ENCODE measurements around the gene CCDC87. TPM values are rescaled to one million over a fixed set of nuclear protein-coding genes. Genes with fewer than 3 reads are reported as not detected.
"Not testable (repeated sequence)": the region's sequence is repeated elsewhere in the genome, so short reads cannot be mapped to it uniquely, and the experiment has no call there.

The CCDC87 gene
- total RNA-seq = under 1 TPM; 0.16 to 0.23 TPM

- peaks cover 3% of the 10 kb centered on the region for H3K36me3 Mint-ChIP-seq
- H3K27me3 Mint-ChIP-seq = no peaks in the 10 kb centered on the region
- no peaks in the 10 kb centered on the region for H3K9me3 Mint-ChIP-seq
- DNase-seq = peak; percentile 98
- H3K4me3 Mint-ChIP-seq = peak within 1 kb of the TSS; percentile 100
- peaks cover 23% of the 10 kb centered on the region for H3K4me1 Mint-ChIP-seq
- peak within 1 kb of the TSS; percentile 97 for H3K27ac Mint-ChIP-seq
Observed at GRCh38 chr11:66592457-66593302, at the start of gene CCDC87, which contains the start of gene CCS. Gene CCDC87, minus strand, starts transcription at chr11:66593063. Its CDS starts 48 bp downstream, at chr11:66593015. Gene CCS, plus strand, starts transcription at chr11:66593185. Its CDS starts 77 bp downstream, at chr11:66593262.

GRCh38 chr11:66641834-66642233, 49.0 kb upstream of the CCDC87 start:
- peaks cover 92% of the 10 kb centered on the region for H3K36me3 Mint-ChIP-seq
- peaks cover 89% of the 10 kb centered on the region for H3K4me1 Mint-ChIP-seq
- H3K9me3 Mint-ChIP-seq = no peaks in the 10 kb centered on the region
- peak overlapping the region; percentile 99 for H3K4me3 Mint-ChIP-seq
- no peak for DNase-seq
- no peaks in the 10 kb centered on the region for H3K27me3 Mint-ChIP-seq
- peak overlapping the region; percentile 5 for H3K27ac Mint-ChIP-seq

GRCh38 chr11:66639814-66640340, 47.0 kb upstream of the CCDC87 start:
- Mint-ChIP-seq H3K36me3 (peaks cover 78% of the 10 kb centered on the region), H3K4me3 (peak overlapping the region; percentile 99)
- H3K27me3 Mint-ChIP-seq = not testable (repeated sequence)

GRCh38 chr11:66639066-66639813, 46.4 kb upstream of the CCDC87 start:
- Mint-ChIP-seq H3K27me3 (no peaks in the 10 kb centered on the region), H3K36me3 (peaks cover 77% of the 10 kb centered on the region), H3K4me1 (peaks cover 71% of the 10 kb centered on the region), H3K9me3 (no peaks in the 10 kb centered on the region), H3K27ac (peak overlapping the region; percentile 99), H3K4me3 (peak overlapping the region; percentile 99)
- peak; percentile 18 for DNase-seq

More at GRCh38 chr11:66639814-66640340, 47.0 kb upstream of the CCDC87 start:
- H3K9me3 Mint-ChIP-seq, DNase-seq: not testable (repeated sequence)
- peak overlapping the region; percentile 99 for H3K27ac Mint-ChIP-seq
- H3K4me1 Mint-ChIP-seq = peaks cover 75% of the 10 kb centered on the region

- H3K4me3 Mint-ChIP-seq = peak within 1 kb of the TSS; percentile 99
- H3K4me1 Mint-ChIP-seq = peaks cover 64% of the 10 kb centered on the region
- H3K27me3 Mint-ChIP-seq = no peaks in the 10 kb centered on the region
- DNase-seq = peak; percentile 95
- peak within 1 kb of the TSS; percentile 99 for H3K27ac Mint-ChIP-seq
- H3K9me3 Mint-ChIP-seq = no peaks in the 10 kb centered on the region
- peaks cover 76% of the 10 kb centered on the region for H3K36me3 Mint-ChIP-seq
Observed at GRCh38 chr11:66638177-66639065, 45.6 kb upstream of the CCDC87 start, which contains the start of gene RBM4. Gene RBM4, plus strand, starts transcription at chr11:66638703. Its CDS starts 1,009 bp downstream, at chr11:66639712.

GRCh38 chr11:66637557-66638176, 44.8 kb upstream of the CCDC87 start:
- Mint-ChIP-seq H3K9me3 (no peaks in the 10 kb centered on the region), H3K4me1 (peaks cover 57% of the 10 kb centered on the region), H3K4me3 (peak overlapping the region; percentile 99), H3K27ac (peak overlapping the region; percentile 99), H3K27me3 (no peaks in the 10 kb centered on the region), H3K36me3 (peaks cover 70% of the 10 kb centered on the region)
- no peak for DNase-seq

- DNase-seq = no peak
- Mint-ChIP-seq H3K36me3 (peaks cover 68% of the 10 kb centered on the region), H3K9me3 (no peaks in the 10 kb centered on the region), H3K4me1 (peaks cover 50% of the 10 kb centered on the region), H3K27me3 (no peaks in the 10 kb centered on the region), H3K4me3 (no peak overlapping the region), H3K27ac (peak overlapping the region; percentile 58)
Observed at GRCh38 chr11:66636411-66636810, 43.5 kb upstream of the CCDC87 start.

GRCh38 chr11:66632952-66633351, 40.1 kb upstream of the CCDC87 start:
- H3K9me3 Mint-ChIP-seq = no peaks in the 10 kb centered on the region
- no peak overlapping the region for H3K4me3 Mint-ChIP-seq
- no peaks in the 10 kb centered on the region for H3K27me3 Mint-ChIP-seq
- H3K36me3 Mint-ChIP-seq = peaks cover 58% of the 10 kb centered on the region
- peaks cover 45% of the 10 kb centered on the region for H3K4me1 Mint-ChIP-seq
- no peak for DNase-seq
- no peak overlapping the region for H3K27ac Mint-ChIP-seq

GRCh38 chr11:66631883-66632282, 39.0 kb upstream of the CCDC87 start:
- DNase-seq = no peak
- peaks cover 38% of the 10 kb centered on the region for H3K4me1 Mint-ChIP-seq
- H3K36me3 Mint-ChIP-seq = peaks cover 57% of the 10 kb centered on the region
- H3K27me3 Mint-ChIP-seq = no peaks in the 10 kb centered on the region
- H3K9me3 Mint-ChIP-seq = no peaks in the 10 kb centered on the region
- peak overlapping the region; percentile 54 for H3K27ac Mint-ChIP-seq
- no peak overlapping the region for H3K4me3 Mint-ChIP-seq

- no peak for DNase-seq
- Mint-ChIP-seq H3K9me3 (no peaks in the 10 kb centered on the region), H3K4me3 (no peak overlapping the region), H3K36me3 (peaks cover 61% of the 10 kb centered on the region), H3K27me3 (no peaks in the 10 kb centered on the region), H3K27ac (no peak overlapping the region), H3K4me1 (peaks cover 34% of the 10 kb centered on the region)
Observed at GRCh38 chr11:66629356-66629755, 36.5 kb upstream of the CCDC87 start.

GRCh38 chr11:66628061-66628603, 35.3 kb upstream of the CCDC87 start:
- H3K4me3 Mint-ChIP-seq = no peak overlapping the region
- no peaks in the 10 kb centered on the region for H3K27me3 Mint-ChIP-seq
- DNase-seq = no peak
- no peaks in the 10 kb centered on the region for H3K9me3 Mint-ChIP-seq
- H3K36me3 Mint-ChIP-seq = peaks cover 66% of the 10 kb centered on the region
- H3K4me1 Mint-ChIP-seq = peaks cover 42% of the 10 kb centered on the region
- H3K27ac Mint-ChIP-seq = peak overlapping the region; percentile 52

GRCh38 chr11:66626926-66627325, 34.1 kb upstream of the CCDC87 start:
- Mint-ChIP-seq H3K4me1 (peaks cover 51% of the 10 kb centered on the region), H3K36me3 (peaks cover 73% of the 10 kb centered on the region), H3K4me3 (no peak overlapping the region), H3K27me3 (no peaks in the 10 kb centered on the region), H3K9me3 (no peaks in the 10 kb centered on the region), H3K27ac (no peak overlapping the region)
- no peak for DNase-seq

GRCh38 chr11:66626382-66626781, 33.5 kb upstream of the CCDC87 start:
- Mint-ChIP-seq H3K27ac (no peak overlapping the region), H3K27me3 (no peaks in the 10 kb centered on the region), H3K4me3 (no peak overlapping the region), H3K36me3 (peaks cover 73% of the 10 kb centered on the region), H3K9me3 (no peaks in the 10 kb centered on the region), H3K4me1 (peaks cover 54% of the 10 kb centered on the region)
- no peak for DNase-seq

- H3K36me3 Mint-ChIP-seq = peaks cover 75% of the 10 kb centered on the region
- H3K27me3 Mint-ChIP-seq = no peaks in the 10 kb centered on the region
- no peak for DNase-seq
- no peak overlapping the region for H3K27ac Mint-ChIP-seq
- H3K9me3 Mint-ChIP-seq = no peaks in the 10 kb centered on the region
- peaks cover 59% of the 10 kb centered on the region for H3K4me1 Mint-ChIP-seq
- H3K4me3 Mint-ChIP-seq = no peak overlapping the region
Observed at GRCh38 chr11:66625752-66626149, 32.9 kb upstream of the CCDC87 start.

Data from activated naive CD8-positive, alpha-beta T cell treated with anti-CD3 and anti-CD28 coated beads for 36 hours (primary cell).